HG03095 (cell line): ENCODE measurements around the gene RYR2.

Source experiments
- ATAC-seq: cut with Tn5 transposase; IDR thresholded peaks from one replicate; pipeline ENCODE4 v1.9.1; 2021; ENCODE audit warnings: moderate library complexity; ENCODE audit not compliant: unreplicated experiment

Gene RYR2

GRCh38 chr1:237187842-237188241, 145.9 kb downstream of the RYR2 start:
- ATAC-seq = no peak

DNA sequence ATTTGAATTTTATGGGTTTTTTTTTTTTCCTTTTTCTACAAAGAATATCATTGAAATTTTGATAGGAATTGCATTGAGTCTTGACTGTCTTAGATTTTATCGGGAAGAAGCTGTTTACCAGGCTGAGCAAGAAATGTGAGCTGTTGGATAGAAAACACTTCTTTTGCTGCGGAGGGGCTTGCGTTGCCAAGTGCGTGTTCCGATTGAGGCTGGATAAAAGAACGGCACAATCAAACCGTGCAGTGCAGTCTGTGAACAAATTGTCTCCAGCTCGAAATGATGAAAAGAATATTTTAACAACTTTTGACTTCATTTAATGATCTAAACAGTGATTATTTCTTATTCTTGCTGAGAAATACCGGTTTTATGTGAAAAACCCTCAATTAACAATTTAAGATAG, 149.4 kb downstream of the RYR2 start:
- ATAC-seq = no peak

DNA sequence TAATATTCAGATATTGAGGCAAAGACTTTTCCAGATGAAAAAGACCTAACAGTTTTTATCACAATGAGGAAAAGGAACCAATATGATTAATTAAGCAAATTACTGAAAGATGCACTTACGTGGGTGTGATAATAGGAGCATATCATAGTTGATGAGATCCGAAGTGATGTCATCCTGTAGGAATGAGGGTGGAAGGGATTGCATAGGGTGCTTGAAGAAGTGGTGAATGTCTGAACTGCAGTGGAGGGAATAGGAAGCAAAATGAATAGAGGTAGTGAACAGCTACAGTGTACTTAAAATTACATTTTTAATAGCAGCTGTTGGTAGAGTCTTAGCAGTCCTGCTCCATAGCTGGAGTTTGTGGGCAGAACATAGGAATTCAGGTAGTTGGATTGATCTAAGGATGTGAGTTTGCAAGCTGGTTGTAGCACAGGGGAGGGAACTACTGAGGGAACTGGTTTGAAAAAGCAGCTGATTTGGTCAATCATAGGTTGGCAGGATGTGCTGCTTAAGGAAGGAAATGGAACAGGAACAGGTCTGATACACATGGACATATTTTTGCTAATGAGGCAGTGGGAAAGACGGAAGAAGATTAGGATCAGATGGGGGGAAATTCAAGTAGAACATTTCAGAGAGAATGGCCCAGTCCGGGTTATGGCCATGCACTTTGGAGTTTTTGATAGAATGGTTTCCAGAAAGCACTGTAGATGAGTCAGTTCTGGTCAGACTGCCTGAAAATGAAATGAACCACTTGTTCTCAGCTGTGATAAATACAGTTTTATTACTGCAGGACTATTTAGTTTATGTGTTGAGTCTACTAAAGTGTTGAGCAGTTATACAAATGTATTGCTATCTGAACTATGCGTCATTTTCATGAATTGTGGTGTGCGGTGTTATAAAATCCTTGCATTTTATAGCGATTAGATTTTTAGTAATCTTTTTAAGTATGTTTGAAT, 155.8 kb downstream of the RYR2 start:
- ATAC-seq = no peak

GRCh38 chr1:237199026-237199425, 157.0 kb downstream of the RYR2 start:
- ATAC-seq = no peak

GRCh38 chr1:237201155-237201554, 159.2 kb downstream of the RYR2 start:
- no peak for ATAC-seq

DNA sequence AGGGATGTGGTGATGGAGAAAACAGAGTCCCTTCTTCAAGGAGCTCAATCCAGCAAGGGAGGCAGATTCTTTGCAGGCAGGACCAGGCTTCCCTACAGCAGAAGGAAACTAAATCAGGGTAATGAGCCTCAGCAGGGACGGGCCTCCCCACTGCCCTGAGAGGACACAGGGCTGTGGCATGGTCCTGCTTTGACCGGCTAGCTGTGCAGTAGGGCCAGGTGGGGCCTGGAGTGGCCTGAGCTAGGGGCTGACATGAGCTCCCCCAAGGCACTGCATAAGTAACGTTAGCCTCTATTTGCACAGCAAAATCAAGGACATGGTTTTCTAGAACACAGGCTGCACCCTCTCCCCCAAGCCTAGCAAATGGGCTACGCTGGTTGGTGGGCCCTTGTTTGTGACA, 162.9 kb downstream of the RYR2 start:
- ATAC-seq = no peak

DNA sequence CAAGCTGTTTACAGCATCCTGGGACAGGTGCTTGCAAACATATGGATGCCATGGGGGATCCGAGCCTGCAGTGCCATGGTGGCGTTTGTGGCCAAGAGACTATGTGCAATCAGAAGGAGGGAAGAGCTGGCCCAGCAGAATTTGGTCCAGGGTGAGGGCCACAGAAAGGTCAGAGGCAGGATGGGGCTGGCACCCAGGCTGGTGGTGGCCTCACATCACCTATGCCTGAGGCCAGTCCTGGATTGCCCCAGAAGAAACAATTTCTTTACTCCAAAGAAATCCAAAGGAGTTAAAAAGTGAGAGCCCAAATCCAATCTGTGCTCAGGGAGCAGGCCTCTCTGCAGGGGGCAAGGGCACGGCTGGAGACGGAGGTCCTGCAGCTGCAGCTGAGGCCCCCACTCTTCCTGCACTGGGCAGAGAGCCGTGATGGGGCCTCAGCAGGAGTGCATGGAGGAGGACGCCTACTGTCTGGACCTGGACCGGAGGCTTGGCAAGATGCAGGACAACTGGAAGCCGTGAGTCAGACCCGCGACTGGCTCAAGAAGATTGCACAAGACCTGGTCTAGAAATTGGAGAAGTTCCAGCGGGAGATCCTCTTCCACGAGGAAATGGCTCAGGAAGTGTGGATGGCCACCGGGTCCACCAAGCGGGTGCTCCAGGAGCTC, 163.5 kb downstream of the RYR2 start:
- ATAC-seq = no peak

GRCh38 chr1:237206065-237206414, 164.1 kb downstream of the RYR2 start:
- ATAC-seq = no peak

GRCh38 chr1:237211031-237211430, 169.0 kb downstream of the RYR2 start:
- no peak for ATAC-seq

DNA sequence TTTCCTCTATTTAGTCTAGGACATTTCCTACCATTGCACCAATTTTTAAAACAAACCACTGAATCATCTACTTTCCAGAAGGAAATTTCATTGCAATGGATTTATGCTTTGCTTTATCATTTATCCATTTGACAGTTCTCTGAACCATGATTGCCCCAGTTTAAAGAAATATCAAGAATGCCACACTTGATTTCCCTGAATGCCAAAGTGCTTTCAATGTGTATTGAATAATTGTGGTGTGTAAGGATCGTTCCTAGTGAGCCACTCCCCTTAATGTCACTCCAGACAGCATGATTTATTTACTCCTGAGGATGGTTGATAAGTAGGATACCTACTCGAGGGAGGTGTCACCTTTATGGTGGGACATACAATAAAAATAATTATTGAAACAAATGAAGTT, 169.6 kb downstream of the RYR2 start:
- ATAC-seq = no peak

- ATAC-seq = no peak
These were observed 178.0 kb downstream of the RYR2 start for GRCh38 chr1:237219751-237220642.

DNA sequence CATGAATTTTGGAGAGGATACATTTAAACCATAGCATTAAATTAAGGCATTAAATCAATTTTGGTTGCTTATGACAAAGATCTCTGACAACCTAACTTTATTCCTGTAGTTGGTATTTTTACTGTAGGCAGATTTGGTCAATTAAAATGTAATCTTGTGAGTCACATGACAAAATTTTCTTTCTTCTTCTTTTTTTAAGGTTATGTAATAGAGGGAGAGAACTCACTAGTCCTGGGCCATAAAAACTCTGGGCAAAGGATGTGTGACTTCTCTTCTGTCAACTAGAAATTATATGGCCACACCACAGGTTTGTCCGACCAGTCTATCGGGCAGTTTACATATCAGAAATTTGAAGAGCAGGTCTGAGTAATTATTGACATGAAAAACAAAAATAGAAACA, 181.4 kb downstream of the RYR2 start:
- ATAC-seq = no peak

DNA sequence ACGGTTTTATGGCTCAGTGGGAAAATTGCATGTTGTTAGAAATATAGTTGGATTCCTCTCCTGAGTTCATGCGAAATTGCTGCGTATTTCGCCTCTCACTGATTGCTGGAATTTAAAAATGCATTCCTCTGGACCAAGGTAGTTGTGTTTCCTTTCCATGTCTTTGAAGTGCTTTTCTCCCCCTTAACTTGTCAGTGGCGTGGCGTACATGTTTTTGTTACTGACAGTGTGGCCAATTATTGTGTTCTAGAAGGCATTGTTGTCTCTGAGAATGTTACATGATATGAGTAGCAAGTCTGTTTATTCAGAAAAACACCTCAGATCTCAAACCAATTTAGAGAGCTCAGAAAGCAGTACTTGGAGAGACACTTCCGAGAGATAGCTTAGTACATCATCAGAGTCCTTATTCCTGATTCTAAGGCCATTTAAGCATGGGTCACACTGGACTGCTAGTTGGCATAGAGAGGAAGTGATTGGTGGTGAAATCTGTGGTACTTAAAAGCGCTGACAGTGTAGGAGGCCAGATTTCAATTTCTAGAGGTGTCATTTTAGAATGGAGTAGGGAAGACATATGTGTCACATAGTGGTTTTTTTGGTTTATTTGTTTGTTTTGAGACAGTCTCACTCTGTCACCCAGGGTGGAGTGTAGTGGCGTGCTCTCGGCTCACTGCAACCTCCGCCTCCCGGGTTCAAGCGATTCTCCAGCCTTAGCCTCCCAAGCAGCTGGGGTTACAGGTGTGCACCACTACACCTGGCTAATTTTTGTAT, 184.4 kb downstream of the RYR2 start:
- no peak for ATAC-seq

GRCh38 chr1:237227476-237227875, 185.5 kb downstream of the RYR2 start:
- ATAC-seq = no peak

- no peak for ATAC-seq
These were observed 186.4 kb downstream of the RYR2 start for GRCh38 chr1:237228421-237228820.

- no peak for ATAC-seq
These were observed 187.3 kb downstream of the RYR2 start for GRCh38 chr1:237229333-237229732.

DNA sequence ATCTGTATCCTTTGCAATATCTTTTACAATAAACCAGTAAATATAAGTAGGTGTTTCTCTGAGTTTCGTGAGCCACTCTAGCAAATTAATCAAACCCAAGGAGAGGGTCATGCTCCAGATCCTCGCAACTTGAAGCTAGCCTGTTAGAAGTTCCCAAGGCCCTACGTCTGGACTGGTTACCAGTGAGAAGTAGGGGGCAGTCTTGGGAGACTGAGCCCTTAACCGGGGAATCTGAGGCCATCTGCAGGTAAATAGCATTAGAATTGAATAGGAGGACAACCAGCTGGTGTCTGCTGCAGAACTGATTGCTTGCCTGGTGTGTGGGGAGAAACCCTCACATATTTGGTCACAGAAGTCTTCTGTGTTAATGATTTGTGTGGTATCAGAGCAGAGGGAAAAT, 190.5 kb downstream of the RYR2 start:
- ATAC-seq = no peak

DNA sequence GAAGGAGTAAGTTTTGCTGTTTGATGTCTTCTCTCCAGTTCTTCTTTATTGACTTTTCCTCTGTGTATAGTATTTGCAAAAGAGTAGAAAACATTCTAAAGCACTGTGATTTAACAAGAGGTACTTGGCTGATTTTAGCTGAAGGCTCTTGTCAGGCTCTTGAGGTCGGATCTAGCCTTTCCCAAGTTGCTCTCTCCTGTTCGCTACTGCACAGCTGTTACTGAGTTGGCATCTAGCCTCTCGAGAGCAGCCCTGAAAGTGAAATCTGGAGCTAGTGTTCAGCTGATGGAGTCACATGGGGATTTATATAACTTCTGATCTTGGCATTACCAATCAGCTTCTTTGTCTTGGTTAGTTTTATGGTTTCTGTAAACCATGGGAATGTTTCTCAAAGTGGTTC, 193.1 kb downstream of the RYR2 start:
- ATAC-seq = no peak

DNA sequence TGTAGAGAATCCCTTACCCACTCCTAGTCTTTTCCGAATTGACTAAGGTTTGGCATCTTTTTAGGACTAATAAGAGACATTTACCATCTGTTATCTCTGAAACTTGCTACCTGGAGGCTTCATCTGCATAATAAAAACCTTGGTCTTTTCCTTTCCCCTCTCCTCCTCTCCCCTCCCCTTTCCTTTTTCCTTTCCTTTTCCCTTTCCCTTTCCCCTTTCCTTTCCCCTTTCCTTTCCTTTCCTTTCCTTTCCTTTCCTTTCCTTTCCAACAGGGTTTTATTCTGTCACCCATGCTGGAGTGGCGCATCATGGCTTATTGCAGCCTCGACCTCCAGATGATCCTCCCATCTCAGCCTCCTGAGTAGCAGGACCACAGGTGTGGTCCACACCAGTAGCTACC, 195.7 kb downstream of the RYR2 start:
- no peak for ATAC-seq

GRCh38 chr1:237239248-237239647, 197.3 kb downstream of the RYR2 start:
- ATAC-seq = no peak

- ATAC-seq = no peak
These were observed 199.1 kb downstream of the RYR2 start for GRCh38 chr1:237241038-237241437.
